Panc1 (cell line): Measurements from ENCODE around the gene LHX4. TPM values are rescaled to one million over a fixed set of nuclear protein-coding genes. Genes with fewer than 3 reads are reported as not detected.

Experiments
- ATAC-seq: fragments of 200-7000 bp; cut with Tn5 transposase; 2 replicates; pipeline ENCODE4 v1.9.1; 2020; ENCODE audit warnings: mild to moderate bottlenecking, moderate library complexity
- BruUV-seq: library from RNA; stranded (reverse); fragments of 400-500 nt; replicated peaks from 2 replicates; lab custom pipeline; 2021; lab: Mats Ljungman, UMichigan
- CTCF ChIA-PET: fragments of 300-600 bp; sonication (Branson Sonifier 250); formaldehyde crosslinking; loops from one replicate; lab custom pipeline; 2022; ENCODE audit warnings: antibody characterized with exemption; lab: Charles Lee
- POLR2A ChIA-PET: fragments of 300-600 bp; sonication (Branson Sonifier 250); formaldehyde crosslinking; loops from one replicate; lab custom pipeline; 2022; ENCODE audit warnings: antibody characterized with exemption; lab: Charles Lee
- DNase-seq: peaks from one replicate; pipeline ENCODE4 v3.0.0-alpha.2; 2010; ENCODE audit warnings: low read depth, low spot score
- H3K27ac ChIP-seq: 2 replicates; pipeline ENCODE4 v1.5.1; 2011; ENCODE audit warnings: mild to moderate bottlenecking, low read length, inconsistent platforms
- H3K27me3 ChIP-seq: fragments of 200-500 bp; sonication (Bioruptor generic); 2 replicates; pipeline ENCODE4 v1.6.0; 2014; ENCODE audit warnings: low read length, inconsistent platforms; ENCODE audit not compliant: control insufficient read depth, insufficient read depth
- H3K36me3 ChIP-seq: fragments of 200-500 bp; sonication (Bioruptor generic); 2 replicates; pipeline ENCODE4 v1.5.1; 2014; ENCODE audit warnings: inconsistent platforms, mild to moderate bottlenecking, low read length, moderate library complexity; ENCODE audit not compliant: control insufficient read depth, insufficient read depth
- H3K4me1 ChIP-seq: 2 replicates; pipeline ENCODE4 v1.5.1; 2011; ENCODE audit warnings: inconsistent platforms, mild to moderate bottlenecking, low read length, moderate library complexity; ENCODE audit not compliant: control insufficient read depth, insufficient read depth
- H3K4me3 ChIP-seq, 2 experiments: 2 replicates each; pipeline ENCODE4 v1.5.1; 2011 to 2012; ENCODE audit warnings: low read depth in 2 of 2, low read length in 2 of 2, mild to moderate bottlenecking in 2 of 2, inconsistent platforms in 1 of 2, moderate library complexity in 1 of 2
- H3K9me3 ChIP-seq: fragments of 200-500 bp; sonication (Bioruptor generic); 2 replicates; pipeline ENCODE4 v1.5.1; 2014; ENCODE audit warnings: low read depth, mild to moderate bottlenecking, inconsistent platforms, low read length, moderate library complexity; ENCODE audit not compliant: control insufficient read depth, insufficient read depth
- POLR2AphosphoS5 ChIP-seq: IDR thresholded peaks from 2 replicates; pipeline ENCODE4 v1.6.1; 2012; ENCODE audit warnings: mild to moderate bottlenecking, low read depth, low read length, moderate library complexity
- SIN3A ChIP-seq: IDR thresholded peaks from 2 replicates; pipeline ENCODE4 v1.6.1; 2012; ENCODE audit warnings: low read depth, mild to moderate bottlenecking, low read length, moderate library complexity, borderline replicate concordance; ENCODE audit not compliant: insufficient read depth
- TCF7L2 ChIP-seq: IDR thresholded peaks from 2 replicates; pipeline ENCODE4 v1.6.1; 2011; ENCODE audit warnings: mild to moderate bottlenecking, low read depth, low read length, inconsistent platforms
- in situ Hi-C: cut with HindIII; loops from 2 replicates; pipeline ENCODE4 v1.10.0; 2016; ENCODE audit warnings: low sequenced_read_pairs, low pct_unique_long_range_greater_than_20kb
- intact Hi-C: fragments of 100-400 bp; cut with micrococcal nuclease; formaldehyde crosslinking; loops from one replicate; pipeline ENCODE4 v1.10.0; 2022; ENCODE audit not compliant: unreplicated experiment
- total RNA-seq: library from RNA; stranded (reverse); gene quantifications from one replicate; pipeline ENCODE4 v1.2.1, GENCODE V29; 2021; ENCODE audit not compliant: unreplicated experiment
- TF ChIP-seq, protein P1 (sequence below): fragments of 450-650 bp; IDR thresholded peaks from 2 replicates; pipeline ENCODE4 v1.5.1; 2017; ENCODE audit warnings: mild to moderate bottlenecking
- TF ChIP-seq, protein P2 (sequence below), 2 experiments: IDR thresholded peaks; 2 replicates each; pipeline ENCODE4 v1.6.1; 2011 to 2012; ENCODE audit warnings: low read depth in 2 of 2, control low read depth in 1 of 2, low read length in 1 of 2, mild to moderate bottlenecking in 1 of 2, moderate library complexity in 1 of 2; ENCODE audit not compliant: insufficient read depth in 1 of 2

The LHX4 gene
- total RNA-seq, 1 experiment from 2014 or later, result 0.72 TPM

DNA sequence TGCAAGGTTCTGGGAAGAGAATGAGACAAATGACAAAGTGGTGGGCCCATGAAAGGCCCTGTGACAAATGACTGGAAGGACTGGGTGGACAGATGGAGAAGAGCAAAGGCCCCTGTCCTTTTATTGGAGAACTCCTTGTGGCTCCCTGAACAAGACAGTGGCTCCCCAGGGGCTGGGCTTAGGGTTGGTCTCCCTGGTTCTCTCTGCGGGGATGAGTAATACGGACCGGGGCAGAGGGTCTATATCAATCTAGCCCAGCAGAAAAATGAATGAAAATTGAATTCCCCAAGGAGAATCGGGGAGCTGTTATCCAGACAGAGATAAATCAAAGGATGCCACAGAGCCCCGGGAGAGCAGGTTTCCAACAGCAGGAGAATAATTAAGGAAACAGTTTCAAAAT, 5.2 kb upstream of the LHX4 start:
- in situ Hi-C loops, result no loop called here
- no TSS peak for BruUV-seq
- DNase-seq, result no peak
- intact Hi-C loops, result no loop called here
- TF ChIP-seq, protein P1, sequence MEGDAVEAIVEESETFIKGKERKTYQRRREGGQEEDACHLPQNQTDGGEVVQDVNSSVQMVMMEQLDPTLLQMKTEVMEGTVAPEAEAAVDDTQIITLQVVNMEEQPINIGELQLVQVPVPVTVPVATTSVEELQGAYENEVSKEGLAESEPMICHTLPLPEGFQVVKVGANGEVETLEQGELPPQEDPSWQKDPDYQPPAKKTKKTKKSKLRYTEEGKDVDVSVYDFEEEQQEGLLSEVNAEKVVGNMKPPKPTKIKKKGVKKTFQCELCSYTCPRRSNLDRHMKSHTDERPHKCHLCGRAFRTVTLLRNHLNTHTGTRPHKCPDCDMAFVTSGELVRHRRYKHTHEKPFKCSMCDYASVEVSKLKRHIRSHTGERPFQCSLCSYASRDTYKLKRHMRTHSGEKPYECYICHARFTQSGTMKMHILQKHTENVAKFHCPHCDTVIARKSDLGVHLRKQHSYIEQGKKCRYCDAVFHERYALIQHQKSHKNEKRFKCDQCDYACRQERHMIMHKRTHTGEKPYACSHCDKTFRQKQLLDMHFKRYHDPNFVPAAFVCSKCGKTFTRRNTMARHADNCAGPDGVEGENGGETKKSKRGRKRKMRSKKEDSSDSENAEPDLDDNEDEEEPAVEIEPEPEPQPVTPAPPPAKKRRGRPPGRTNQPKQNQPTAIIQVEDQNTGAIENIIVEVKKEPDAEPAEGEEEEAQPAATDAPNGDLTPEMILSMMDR, result no peak
- TF ChIP-seq POLR2AphosphoS5 (no peak), SIN3A (no peak), TCF7L2 (no peak)
- TF ChIP-seq, protein P2, sequence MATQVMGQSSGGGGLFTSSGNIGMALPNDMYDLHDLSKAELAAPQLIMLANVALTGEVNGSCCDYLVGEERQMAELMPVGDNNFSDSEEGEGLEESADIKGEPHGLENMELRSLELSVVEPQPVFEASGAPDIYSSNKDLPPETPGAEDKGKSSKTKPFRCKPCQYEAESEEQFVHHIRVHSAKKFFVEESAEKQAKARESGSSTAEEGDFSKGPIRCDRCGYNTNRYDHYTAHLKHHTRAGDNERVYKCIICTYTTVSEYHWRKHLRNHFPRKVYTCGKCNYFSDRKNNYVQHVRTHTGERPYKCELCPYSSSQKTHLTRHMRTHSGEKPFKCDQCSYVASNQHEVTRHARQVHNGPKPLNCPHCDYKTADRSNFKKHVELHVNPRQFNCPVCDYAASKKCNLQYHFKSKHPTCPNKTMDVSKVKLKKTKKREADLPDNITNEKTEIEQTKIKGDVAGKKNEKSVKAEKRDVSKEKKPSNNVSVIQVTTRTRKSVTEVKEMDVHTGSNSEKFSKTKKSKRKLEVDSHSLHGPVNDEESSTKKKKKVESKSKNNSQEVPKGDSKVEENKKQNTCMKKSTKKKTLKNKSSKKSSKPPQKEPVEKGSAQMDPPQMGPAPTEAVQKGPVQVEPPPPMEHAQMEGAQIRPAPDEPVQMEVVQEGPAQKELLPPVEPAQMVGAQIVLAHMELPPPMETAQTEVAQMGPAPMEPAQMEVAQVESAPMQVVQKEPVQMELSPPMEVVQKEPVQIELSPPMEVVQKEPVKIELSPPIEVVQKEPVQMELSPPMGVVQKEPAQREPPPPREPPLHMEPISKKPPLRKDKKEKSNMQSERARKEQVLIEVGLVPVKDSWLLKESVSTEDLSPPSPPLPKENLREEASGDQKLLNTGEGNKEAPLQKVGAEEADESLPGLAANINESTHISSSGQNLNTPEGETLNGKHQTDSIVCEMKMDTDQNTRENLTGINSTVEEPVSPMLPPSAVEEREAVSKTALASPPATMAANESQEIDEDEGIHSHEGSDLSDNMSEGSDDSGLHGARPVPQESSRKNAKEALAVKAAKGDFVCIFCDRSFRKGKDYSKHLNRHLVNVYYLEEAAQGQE (IDR thresholded peaks at IDR 0.05; ENCODE audit: insufficient read depth in 1 of 2, low read depth in 2 of 2, low read length in 1 of 2), result no peak
- Histone ChIP-seq H3K4me1 (no peaks in the 10 kb centered on the region), H3K9me3 (no peaks in the 10 kb centered on the region), H3K4me3 (no peak overlapping the region), H3K27me3 (peaks cover 25% of the 10 kb centered on the region), H3K27ac (no peak overlapping the region), H3K36me3 (no peaks in the 10 kb centered on the region)
- ChIA-PET POLR2A (no interaction called here), CTCF (no interaction called here)
- no peak for ATAC-seq

DNA sequence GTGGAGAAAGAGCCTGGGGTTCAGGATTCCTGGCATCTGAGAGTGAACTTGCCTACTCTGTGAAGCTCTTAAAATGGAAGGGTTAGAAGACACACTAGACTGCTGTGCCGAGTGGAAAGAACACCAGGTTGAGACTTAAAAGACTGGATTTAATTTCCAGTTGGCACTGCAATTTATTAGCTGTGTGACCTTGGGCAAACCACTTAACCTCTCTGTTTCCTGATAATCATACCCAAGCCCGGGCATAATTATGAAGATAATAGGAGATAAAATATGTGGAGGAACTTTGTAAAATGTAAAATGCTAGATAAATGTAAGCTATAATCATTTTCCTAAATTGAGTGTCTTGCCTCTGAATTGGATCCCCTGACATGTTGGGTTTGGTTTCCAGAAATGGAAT, 4.7 kb upstream of the LHX4 start:
- no peak overlapping the region for H3K4me3 ChIP-seq
- ATAC-seq (no peak), DNase-seq (no peak)

More for the DNA sequence above, 4.7 kb upstream of the LHX4 start:
- in situ Hi-C loops, result no loop called here
- TF ChIP-seq, protein P1, result no peak
- intact Hi-C loops, result no loop called here
- CTCF ChIA-PET, result no interaction called here
- no peaks in the 10 kb centered on the region for H3K4me1 ChIP-seq
- H3K27me3 ChIP-seq, result peaks cover 25% of the 10 kb centered on the region
- H3K36me3 ChIP-seq, result no peaks in the 10 kb centered on the region
- no TSS peak for BruUV-seq
- H3K27ac ChIP-seq, result no peak overlapping the region
- no peaks in the 10 kb centered on the region for H3K9me3 ChIP-seq
- POLR2A ChIA-PET, result no interaction called here
